Measurements from ENCODE around the gene STRIP1.

STRIP1 gene

DNA sequence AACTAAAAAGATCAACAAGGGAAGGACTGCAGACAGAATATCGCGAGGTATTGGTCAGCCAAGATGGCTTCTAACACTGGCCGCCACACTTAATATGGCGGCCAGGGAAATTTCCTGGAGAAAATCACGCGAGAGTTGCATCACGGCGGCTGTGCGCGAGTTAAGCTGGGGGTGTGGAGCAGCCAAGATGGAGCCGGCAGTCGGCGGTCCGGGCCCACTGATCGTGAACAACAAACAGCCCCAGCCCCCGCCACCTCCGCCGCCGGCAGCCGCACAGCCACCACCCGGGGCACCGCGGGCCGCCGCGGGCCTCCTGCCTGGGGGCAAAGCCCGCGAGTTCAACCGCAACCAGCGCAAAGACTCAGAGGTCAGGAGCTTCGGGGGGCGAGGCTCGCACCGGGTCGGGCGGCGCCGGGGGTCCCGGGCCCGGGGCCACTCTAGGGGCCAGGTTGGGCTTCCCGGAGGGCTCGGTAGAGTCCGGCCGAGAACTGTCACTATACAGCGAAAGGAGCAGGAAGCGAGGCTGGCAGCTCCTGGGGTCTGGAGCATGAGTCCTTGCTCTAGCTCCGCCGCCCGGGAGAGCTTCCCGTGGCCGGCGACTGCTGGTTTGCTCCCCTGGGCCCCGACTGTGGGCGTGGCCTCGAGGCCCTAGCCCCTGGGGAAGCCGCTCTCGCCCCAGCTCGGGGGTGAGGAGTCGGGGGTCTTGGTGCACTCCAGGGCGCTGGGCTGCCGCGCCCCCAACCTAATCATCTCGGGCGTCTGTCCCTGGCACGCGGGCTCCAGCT lies at the start of gene STRIP1:
Gene STRIP1 (plus strand): TSS at position 174 of the 785 bp plus-strand sequence. CDS start 14 bp downstream, at position 188.
- peak; percentile 95 for DNase-seq (ENCODE audit: low spot score)

- DNase-seq (ENCODE audit: low spot score): no peak
These were observed 49.0 kb upstream of the STRIP1 start for GRCh38 chr1:109985247-109986053.

DNA sequence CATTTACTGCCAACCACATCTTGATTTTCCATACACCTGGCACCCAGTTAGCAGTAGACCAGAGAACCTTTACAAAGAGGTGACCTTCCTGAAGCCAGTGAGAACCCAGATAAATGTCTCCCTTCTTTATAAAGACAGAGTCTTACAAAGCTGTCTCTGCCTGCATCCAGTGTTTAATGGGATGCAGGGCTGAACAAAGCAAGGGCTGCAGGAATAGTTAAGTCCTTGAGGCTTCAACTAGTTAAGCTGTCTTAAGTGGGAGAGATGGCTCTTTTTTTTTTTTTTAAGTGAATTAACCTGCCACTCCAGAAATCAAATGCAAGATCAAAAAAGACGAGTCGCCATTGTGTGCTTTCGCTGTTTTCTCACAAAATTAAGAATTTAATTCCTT lies 48.4 kb upstream of the STRIP1 start:
- no peak for DNase-seq (ENCODE audit: low spot score)

DNA sequence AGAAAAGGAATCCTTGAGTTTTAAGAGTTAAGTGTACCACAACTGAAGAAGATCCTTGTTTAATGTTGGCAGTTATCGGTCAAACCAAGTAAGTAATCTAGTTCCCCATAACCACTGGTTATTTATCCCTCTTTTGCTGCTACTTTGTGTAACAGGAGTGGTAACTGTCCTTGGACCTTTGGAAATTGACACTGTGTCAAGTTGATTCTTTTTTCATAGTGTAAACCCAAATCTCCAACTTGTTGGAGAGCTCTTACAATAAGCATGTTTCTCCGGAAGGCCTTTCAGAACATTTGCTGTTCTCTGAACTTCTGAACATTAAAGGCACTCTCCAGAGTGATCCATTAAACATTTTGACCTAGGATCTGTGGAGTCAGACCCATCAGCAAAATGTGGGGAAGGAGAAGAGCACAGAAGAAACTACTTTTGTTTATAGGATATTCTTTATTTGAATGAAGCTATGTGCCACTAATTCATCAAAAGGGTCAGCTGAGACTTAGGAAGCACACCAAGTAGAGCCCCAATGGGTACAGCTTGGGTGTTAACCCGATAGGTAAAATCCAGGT lies 46.0 kb upstream of the STRIP1 start:
- DNase-seq (ENCODE audit: low spot score): no peak

GRCh38 chr1:109989506-109990301 lies 44.7 kb upstream of the STRIP1 start:
- no peak for DNase-seq (ENCODE audit: low spot score)

- no peak for DNase-seq (ENCODE audit: low spot score)
These were observed 44.1 kb upstream of the STRIP1 start for GRCh38 chr1:109990302-109990653.

- DNase-seq (ENCODE audit: low spot score): no peak
These were observed 43.0 kb upstream of the STRIP1 start for GRCh38 chr1:109991400-109991925.

DNA sequence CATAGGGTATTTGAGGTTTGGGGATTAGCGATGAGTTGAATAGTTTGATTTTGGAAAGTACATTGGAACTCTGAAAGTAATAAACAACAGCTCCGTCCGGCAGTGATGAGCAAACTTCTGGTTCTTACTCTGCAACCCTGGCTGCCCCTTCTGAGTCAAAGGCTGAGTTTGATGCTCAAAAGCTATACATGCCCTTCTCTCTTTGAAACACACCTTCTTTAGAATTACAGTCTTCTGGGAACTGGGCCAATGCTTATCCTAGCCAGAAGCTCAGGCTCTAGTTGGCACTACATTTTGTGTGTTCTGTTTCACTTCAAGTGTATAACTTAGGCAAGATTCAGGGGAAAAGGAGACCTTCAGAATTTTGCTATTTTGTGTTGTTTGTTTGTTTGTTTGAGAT lies 40.5 kb upstream of the STRIP1 start:
- no peak for DNase-seq (ENCODE audit: low spot score)

DNA sequence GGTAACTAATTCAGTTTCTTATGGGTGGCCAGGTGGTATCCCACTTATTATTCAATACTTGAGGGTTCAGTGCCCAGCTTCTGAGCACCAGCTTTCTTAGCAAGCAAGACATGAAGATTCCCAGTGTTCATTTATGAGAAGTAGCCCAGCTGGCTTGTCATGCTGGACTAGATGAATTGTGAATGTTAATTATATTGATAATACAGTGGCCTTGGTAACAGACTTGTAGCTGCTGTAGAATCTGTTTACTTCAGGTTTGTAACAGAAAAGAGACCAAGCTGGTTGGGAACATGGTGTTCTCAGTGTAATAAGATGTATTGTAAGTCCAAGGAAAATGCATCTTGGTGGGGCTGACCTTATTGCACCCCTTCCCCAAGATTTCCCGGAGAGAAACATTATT lies 39.8 kb upstream of the STRIP1 start:
- no peak for DNase-seq (ENCODE audit: low spot score)

GRCh38 chr1:109995536-109995935 lies 38.9 kb upstream of the STRIP1 start:
- DNase-seq (ENCODE audit: low spot score): no peak

DNA sequence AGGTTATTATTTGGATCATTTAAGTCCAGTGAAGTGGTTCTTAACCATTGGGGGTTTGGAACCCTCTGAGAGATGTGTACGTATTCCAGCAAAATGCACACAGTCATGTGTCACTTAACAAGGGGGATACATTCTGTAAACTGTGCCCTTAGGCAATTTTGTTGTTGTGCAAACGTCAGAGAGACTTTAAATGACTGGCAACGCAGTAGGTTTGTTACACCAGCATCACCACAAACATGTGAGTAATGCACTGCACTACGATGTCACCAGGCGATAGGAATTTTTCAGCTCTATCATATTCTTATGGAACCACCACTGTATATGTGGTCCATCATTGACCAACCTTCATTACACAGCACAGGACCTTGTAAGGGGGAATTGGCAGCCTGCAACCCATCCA lies 37.9 kb upstream of the STRIP1 start:
- DNase-seq (ENCODE audit: low spot score): no peak

- no peak for DNase-seq (ENCODE audit: low spot score)
These were observed 37.1 kb upstream of the STRIP1 start for GRCh38 chr1:109997204-109997866.

GRCh38 chr1:109997867-109998229 lies 36.6 kb upstream of the STRIP1 start:
- DNase-seq (ENCODE audit: low spot score): no peak

- no peak for DNase-seq (ENCODE audit: low spot score)
These were observed 31.7 kb upstream of the STRIP1 start for GRCh38 chr1:110002695-110003094.

- no peak for DNase-seq (ENCODE audit: low spot score)
These were observed 30.5 kb upstream of the STRIP1 start for GRCh38 chr1:110003747-110004428.

DNA sequence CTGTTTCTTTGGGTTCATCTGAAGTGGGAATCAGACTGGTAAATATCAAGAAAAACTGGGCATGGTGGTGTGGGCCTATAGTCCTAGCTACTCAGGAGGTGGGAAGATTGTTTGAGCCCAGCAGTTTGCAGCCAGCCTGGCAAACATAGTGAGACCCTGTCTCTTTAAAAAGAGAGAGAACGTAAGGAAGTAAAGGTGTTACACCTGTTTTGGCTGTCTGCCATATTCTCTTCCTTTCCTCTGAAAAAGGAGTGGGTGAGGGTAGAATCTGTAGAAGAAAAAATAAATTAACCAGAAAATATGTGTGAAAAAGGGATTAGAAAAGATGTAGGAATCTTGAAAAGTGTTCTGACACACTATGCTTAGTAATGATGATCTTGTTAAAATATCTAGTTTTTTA lies 29.8 kb upstream of the STRIP1 start:
- no peak for DNase-seq (ENCODE audit: low spot score)

GRCh38 chr1:110005971-110006370 lies 28.5 kb upstream of the STRIP1 start:
- DNase-seq (ENCODE audit: low spot score): no peak

GRCh38 chr1:110006516-110006915 lies 27.9 kb upstream of the STRIP1 start:
- DNase-seq (ENCODE audit: low spot score): no peak

- DNase-seq (ENCODE audit: low spot score): no peak
These were observed 27.2 kb upstream of the STRIP1 start for GRCh38 chr1:110007046-110007830.

GRCh38 chr1:110008971-110009565 lies 25.4 kb upstream of the STRIP1 start:
- no peak for DNase-seq (ENCODE audit: low spot score)

Measured in SW480 (cell line).